Fibroblast of skin of right biceps (primary cell): ENCODE results near the gene CDK6.
"Not testable (repeated sequence)": the region's sequence is repeated elsewhere in the genome, so short reads cannot be mapped to it uniquely, and the experiment has no call there.

Experiments used
- DNase-seq: peaks from one replicate; pipeline ENCODE4 v3.0.0-alpha.2; 2013

The CDK6 gene

DNA sequence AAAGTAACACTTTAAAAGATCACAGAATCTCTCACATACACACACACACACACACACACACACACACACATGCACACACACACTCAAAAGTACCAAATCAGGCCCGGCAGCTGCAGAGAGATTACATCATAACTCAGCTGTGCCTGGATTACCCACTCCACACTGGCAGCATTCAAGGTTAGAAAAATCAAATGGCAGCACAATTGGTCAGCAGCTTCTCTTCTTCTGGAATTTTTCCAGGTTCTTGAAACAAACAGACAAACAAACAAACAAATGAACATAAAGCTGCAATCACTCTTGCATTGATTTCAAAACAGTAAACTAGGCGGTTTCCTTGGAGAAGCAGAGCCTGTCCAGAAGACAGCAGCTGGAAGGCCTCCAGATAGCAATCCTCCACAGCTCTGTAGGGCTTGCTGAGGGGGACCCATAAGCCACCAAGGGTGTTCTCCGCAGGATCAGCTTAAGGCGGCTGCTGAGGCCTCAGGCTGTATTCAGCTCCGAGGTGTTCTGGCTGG lies 221.7 kb downstream of the CDK6 start:
- no peak for DNase-seq

DNA sequence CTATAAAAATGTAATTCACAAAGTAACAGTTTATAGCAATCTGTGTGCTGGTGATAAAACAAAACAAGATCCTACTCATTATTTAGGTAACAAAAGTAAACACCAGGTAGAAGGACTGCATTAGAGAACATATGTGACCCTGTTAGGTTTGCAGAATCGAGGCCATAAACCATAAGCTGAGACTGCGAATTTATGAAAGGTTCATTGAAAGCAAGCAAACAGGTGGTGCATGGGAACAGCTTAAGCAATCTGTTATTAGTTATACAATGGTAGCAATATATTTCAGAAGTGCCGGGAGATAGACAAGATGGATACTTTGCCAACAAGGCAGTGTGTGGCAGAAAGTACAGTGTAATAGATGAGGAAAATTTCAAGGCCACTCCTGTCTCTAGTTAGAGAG lies 222.7 kb downstream of the CDK6 start:
- DNase-seq, result no peak

DNA sequence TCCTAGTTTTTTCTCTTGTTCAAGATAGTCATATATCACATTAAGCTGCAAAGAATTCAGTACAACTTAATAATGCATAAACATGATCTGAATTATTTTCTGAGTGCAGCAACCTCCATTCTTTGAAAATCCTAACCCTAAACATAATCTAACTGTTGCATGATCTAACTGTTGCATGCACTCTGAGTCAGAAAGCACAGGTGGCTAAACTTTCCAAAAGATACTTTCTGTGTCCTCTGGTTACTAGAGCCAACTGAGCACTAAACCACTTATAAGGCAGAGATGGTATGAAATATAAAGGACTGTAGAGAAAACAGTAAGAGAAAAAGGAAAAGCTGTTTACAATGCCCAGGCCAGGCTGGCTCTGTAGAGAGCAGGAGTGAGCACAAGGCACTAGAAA lies 223.2 kb downstream of the CDK6 start:
- no peak for DNase-seq

DNA sequence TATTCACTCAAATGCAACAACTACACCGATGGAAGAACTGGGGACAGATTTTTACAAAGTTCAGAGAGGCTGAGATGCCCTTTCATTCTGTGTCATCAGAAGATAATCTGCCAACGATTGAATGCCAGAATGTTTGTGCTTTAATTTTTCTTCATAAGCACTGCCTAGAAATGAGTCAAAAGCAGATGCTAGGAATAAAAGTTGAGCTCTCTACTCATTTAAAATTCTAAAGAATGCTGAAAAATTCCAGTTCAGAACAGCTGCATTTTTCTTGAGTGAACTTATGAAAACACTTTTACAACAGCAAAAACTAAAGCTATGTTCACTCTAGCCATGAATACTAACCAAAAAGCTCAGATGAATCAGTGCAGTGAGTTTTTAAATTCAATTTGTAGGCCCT lies 223.9 kb downstream of the CDK6 start:
- peak; percentile 67 for DNase-seq

DNA sequence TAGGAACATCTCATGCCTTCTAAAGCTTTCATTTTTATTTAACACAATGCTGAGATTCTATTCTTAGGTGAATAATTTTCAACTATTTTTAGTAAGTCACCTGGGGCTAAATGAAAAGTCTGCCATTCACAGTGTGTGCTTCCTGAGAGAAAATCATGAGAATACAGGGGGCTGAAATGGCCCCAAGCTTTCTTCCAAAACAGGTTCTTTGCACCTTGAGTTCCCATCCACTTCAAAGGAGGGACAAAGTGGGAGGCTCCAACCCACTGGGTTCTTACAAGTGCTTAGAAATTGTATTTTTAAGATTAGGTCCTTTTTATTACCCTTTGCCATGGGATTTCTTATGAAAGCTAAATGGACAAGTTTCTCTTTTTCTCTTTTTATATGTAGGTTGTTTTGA lies 224.6 kb downstream of the CDK6 start:
- no peak for DNase-seq

DNA sequence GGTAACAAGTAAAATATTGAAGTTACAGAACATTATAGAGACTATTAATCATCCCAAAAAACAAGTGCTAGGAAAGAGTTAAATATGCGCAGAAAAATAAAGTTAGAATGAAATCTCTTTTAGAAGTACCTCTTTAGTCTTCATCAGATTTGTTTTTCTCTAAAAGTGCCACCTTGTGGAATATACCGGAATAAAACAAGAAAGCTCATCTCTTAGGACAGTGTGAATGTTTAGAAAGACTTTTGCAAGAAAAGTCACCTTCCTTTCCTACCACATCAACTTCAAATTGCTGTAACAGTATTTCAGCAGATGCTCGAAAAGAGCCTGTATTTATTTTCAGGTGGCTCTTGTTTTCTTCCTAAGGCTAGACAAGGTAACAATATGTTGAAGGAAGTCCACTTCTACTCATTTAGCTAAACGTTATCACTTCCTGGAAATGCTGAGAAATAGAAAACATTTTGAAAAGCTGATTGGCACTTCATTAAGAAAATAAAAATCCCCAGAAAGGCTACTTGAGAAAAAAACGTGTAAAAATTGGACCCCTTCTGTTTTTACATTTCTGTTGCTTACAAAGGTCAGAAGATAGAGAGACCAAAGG lies 226.4 kb downstream of the CDK6 start:
- no peak for DNase-seq

DNA sequence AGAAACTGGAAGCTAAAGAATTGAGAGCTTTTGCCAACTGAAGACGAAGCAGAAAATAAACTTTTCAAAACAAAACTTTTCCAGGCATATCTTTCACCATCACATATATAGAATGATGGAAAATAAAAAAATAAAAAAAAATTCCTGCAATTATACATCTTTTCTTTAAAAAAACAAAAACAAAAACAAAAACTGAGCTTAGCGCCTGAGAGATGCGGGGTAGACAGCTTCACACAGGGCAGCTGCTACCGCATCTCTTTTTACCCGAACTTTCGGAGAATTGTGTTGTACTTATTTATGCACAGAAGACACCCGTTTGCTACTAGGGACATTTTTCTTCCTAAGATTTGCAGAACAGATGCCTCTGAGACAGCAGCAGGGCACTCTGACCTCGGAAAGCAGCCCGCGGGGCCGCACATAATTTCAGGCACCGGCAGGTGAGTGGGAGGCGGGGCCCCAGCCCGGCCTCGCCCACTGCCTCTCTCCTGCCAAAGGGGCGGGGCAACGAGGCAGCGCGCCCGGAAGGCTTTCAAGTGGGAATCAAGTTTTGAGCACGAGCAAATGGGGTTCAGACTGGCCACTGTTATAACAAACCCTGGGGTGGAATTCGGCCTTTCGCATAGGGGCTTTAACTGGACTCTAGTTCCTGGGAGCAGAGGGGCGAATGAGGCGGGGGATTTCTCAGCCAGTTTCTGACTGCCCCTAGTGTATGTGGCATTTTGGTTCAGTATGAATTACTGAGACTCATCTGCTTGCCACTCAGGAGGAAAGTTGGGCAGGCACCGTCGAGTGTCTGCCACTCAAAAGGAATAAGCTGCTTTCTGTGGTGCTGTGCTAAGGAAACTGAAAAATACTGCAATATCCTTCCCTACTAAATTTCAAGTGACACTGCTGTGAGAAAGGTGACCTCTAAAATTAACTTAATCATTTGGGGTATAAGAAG lies 227.7 kb downstream of the CDK6 start:
- DNase-seq, result no peak

DNA sequence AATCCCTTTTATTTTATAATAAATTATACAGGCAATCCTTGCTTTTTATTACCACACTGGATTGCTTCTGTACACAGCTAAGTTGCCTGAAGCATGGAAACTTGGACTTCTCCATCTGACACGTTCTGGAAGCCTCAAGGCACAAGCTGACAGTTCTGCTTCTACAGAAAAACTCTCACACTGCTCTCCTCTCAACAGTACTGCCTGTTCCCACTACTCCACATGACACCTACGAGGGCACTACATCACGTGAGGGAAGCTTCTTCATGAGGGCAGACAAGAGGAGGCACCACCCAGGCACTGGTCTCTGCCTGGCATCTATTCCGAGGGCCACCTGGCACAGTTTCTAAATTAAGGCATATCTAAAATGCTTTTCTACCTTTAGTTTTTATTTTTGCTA lies 229.4 kb downstream of the CDK6 start:
- DNase-seq, result no peak

DNA sequence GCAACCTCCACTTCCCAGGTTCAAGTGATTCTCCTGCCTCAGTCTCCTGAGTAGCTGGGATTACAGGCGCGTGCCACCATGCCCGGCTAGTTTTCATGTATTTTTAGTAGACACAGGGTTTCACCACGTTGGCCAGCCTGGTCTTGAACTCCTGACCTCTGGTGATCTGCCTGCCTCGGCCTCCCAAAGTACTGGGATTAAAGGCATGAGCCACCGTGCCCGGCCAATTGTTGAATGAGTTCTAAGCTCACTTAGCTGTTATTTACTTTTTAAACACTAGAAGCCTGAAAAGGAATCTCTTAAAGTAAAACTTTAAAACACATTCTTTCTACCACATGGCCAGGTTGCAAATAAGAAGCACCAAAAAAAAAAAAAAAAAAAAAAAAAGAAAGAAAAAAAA lies 231.9 kb downstream of the CDK6 start:
- DNase-seq, result not testable (repeated sequence)

DNA sequence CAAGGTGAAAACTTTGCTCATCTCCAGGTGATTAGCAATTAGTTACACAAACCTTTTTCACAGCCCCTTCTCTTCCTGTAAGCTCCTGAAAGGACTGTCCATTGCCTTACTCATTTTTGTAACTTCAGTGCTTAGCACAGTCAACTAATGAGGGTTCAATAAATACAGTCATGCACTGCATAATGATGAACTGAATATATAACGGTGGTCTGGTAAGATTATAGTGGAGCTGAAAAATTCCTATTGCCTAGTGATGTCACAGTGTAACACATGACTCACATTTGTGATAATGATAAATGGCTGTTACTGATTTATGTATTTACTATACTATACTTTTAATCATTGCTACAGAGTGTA lies 233.3 kb downstream of the CDK6 start:
- DNase-seq, result no peak

DNA sequence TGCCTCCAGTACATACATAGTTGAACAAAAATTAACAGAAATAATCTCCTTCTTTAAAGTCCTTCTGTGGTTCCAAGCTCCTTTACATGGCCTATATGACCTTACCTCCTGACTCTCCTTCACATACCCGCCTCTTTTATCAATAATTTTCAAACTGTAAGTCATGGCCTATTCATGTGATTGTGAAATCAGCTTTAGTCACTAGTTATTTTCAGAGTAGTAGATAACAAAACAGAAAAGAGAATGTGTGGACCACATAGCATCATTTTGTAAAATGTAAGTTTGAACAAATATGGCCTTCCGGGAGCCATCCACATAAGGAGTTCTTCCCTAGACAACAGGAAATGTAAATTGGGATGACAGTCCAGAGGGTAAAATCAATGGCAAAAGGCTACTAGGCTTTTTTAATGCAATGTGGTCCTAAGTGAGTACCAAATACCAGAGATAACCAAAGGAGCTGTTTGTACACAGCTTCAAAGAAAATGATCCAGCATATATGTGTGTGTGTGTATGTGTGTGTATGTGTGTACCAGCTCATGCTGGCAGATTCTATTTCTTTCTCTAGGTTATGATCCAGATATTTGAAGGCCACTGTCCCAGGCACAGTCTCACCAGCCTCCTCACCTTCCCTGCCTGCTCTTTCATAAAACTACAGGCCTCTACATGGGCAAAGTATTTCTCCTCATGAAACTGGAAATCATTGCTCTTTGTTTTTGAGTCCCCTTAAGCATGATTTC lies 233.9 kb downstream of the CDK6 start:
- DNase-seq, result no peak

DNA sequence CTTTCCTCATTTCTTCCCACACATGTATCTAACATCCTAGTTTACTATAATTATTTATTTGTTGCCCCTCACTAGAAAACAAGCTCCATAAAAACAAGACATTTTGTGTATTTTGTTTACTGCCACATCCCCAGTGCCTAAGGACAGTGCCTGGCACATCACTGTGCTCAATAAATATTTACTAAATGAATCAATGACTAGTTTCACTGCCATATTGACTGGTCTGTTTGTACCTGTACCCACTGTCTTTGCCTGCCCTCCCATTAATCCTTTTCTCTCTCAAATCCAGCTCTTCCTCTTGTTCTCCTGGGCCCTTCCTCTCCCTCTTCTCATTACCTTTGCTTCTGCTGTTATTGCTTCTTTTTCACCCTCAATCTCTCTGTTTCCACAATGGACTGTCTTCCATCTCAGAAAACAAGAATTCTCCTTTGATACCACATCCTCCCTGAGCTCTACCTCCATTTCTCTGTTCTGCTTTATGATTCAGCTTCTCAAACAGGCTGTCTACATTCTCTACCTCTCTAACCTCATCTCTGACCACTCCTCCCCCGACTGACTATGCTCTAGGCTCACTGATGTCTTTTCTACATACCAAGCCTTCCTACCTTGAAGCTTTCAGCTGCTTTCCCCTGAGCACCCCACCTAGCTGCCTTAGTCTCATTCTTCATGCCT lies 237.9 kb downstream of the CDK6 start:
- no peak for DNase-seq

DNA sequence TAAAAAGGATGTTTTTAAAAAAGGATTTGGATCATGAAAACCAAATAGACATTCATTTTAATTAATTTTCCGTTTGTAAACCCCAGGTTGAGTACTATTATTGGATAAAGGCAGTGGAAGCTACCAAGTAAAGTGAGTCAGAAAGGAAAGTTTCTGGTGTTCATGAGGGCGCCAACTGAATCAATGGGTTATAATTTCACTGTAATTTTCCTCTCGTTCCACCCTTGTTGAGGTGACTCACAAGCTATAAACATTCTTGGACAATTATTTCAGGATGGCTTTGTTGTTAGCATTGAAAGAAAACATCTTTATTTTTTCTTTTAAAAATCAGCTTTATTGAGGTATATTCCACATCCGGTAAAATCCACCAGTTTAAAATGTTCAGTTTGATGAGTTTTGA lies 241.1 kb downstream of the CDK6 start:
- peak; percentile 74 for DNase-seq

DNA sequence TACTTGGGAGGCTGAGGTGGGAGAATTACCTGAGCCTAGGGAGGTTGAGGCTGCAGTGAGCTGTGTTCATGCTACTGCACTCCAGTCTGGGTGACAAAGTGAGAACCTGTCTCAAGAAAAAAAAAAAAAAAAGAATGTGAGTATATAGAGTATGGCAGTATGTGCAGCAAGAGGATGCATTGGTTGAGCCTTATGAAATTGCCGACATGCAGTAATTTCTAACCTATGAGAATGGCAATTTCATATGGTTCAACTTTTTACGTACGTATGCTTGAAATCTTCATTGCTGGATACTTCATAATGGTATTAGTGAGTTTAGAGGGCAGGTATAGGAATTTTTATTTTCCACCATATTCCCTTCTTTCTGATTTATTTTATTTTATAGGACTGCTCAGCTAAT lies 241.6 kb downstream of the CDK6 start:
- DNase-seq, result no peak

DNA sequence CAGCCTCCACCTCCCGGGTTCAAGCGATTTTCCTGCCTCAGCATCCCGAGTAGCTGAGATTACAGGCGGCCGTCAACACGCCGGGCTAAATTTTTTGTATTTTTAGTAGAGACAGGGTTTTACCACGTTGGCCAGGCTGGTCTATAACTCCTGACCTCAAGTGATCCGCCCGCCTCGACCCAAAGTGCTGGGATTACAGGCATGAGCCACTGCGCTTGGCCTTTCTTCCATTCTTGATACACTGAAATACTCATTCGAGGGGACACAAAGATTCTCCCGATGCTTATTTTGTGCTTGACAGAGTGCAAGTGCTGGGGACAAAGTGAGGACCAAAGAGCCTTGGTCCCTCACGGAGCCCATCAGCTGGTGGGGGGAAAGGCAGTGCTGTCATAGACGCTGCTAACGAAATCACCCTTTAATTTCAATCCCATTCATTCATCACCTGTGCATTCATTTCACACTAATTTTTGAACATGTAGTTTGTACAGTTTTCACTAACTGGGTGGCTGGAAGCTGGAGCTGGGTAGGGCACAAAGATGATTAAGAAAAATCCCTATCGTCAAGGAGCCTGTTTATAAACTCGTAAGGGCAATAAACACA lies 245.6 kb downstream of the CDK6 start:
- DNase-seq, result no peak

DNA sequence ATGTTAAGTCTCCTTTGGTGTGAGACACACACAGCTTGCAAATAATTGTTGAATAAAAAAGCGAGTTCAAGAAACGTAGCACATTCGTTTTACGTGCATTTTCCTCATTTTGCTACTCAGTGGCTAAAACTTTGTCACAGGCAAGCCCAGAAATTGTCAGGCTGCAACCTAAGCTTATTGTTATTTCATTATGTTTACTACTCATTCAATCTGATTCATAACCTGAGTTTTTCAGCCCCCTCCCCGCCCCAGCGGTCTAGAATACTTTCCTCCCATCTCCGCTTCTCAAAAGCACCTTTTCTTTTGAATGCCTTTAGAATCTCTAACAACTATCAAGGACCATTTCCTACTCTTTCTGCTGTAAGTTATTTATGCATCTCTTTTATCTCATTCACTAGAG lies 247.3 kb downstream of the CDK6 start:
- no peak for DNase-seq

DNA sequence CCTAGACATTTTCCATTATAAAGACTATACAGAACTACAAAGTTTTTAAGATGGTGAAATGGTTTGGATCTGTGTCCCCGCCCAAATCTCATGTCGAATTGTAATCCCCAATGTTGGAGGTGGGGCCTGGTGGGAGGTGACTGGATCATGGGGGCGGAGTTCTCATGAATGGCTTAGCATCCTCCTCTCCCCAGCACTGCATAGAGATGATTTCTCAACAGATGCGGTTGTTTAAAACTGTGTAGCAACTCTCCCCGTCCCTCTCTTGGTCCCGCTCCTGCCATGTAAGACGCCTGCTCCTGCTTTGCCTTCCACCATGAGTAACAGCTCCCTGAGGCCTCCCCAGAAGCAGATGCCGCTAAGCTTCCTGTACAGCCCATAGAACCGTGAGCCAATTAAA lies 247.8 kb downstream of the CDK6 start:
- DNase-seq, result no peak

DNA sequence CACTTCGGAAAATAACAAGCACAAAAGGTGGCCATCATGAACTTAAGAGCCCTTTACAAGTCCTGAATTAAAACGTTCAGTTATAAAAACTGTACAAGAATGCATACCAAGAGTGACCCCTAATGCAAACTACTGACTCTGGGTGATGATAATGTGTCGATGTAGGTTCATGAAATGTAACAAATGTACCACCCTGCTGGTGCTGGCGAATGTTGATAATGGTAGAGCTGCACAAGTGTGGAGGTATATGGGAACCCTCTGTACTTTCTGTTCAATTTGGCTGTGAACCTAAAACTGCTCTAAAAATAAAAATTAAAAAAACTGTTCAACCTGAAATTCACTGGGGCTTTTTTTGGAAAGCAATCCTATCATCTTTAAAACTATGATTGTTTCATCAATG lies 249.5 kb downstream of the CDK6 start:
- no peak for DNase-seq

DNA sequence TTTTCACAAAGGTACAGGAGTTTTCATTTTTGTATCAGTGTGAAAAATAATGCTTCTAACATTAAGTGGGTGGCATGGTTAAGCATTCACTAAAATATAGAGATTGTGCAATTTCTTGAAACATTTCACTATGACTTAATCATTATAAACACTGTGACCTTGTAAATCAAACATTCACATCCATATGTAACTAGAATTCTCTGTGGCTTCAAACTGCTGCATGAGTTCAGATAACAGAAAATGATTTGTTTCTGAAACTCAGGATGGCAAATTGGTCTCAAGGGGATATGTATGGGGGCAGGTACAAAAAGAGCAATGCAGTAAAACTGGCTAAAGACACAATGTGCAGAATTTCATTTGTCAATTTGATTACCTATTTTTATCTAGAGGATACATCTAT lies 250.0 kb downstream of the CDK6 start:
- DNase-seq, result peak; percentile 50

DNA sequence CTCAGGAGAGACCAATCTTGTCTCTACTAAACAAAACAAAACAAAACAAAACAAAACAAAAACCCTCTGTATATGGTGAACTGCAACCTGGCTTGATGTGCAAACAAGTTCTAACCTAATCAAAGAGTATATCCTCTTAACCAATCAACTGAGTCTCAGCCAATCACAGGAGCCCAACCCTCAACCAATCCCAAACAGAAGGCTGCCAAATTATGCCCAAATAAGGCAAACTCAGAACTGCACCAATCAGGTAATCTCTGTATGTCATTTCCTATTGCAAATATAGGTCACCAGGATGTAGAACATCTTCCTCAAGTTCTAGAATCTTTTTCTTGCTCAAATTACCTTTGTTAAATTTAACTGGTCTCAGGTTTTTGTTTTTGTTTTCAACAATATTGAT lies 251.4 kb downstream of the CDK6 start:
- no peak for DNase-seq

DNA sequence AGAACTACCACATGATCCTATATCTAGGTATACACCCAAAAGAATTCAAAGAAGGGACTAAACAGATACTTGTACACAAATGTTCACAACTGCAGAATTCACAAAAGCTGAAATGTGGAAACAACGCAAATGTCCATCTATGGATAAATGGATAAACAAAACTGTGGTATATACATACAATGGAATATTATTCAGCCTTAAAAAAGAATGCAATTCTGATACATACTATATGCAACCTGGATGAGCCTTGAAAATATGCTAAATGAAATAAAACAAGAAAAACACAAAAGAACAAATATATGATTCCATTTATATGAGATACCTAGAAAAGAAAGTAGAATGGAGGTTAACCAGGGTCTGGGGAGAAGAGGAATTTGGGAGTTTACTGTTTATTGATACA lies 253.4 kb downstream of the CDK6 start:
- DNase-seq, result no peak

DNA sequence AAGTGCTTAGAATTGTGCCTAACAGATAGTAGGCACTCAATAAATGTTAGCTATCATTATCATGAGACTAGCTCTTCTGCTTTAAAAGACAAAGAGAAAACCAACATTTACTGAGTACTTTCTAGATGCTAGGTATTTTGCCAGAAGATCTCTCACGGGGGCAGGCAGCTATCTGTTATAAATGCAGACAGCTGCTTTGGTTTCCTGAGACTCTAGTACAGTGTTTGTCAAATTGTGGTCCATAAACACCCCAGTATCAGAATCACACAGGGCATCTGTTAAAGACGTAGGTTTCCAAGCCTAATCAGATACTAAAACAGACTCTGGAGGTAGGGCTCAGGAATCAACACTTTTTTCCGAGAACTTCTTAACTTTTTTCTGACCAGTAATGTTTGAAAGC lies 260.1 kb downstream of the CDK6 start:
- no peak for DNase-seq

DNA sequence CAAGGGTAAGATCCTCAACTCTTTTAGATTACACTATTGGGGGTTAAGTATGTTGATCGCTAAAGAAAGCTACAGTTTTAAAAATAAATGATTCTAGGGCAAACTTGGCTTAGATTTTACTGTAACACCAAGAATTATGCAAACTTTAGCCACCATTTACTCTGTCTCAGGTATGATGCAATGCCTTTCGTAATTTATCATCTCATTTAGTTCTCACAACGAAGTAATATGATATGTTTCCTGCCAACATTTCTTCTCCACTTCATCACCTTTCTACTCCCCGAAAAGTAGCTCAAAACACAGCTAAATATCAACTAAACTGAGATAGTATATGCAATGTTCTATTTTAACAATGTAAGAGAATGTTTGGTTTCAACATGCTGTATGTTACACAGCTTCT lies 267.2 kb downstream of the CDK6 start:
- DNase-seq, result no peak
